ENCODE measurements around the gene ASPN.

Gene ASPN

GRCh38 chr9:92479346-92479745, 3.0 kb downstream of the ASPN start:
- no peaks in the 10 kb centered on the region for H3K36me3 ChIP-seq (ENCODE audit: insufficient read depth, low read length)
- no peak overlapping the region for H3K9ac ChIP-seq (ENCODE audit: insufficient read length)
- TF ChIP-seq FOXP2 (optimal IDR thresholded peaks at IDR 0.05; ENCODE audit: control extremely low read depth, extremely low read length, insufficient read depth) (no peak), POLR2AphosphoS5 (IDR thresholded peaks at IDR 0.05; ENCODE audit: borderline replicate concordance, low read depth, low read length) (no peak), EZH2 (IDR thresholded peaks at IDR 0.05) (no peak)
- no peak overlapping the region for H3K4me3 ChIP-seq
- H3K27ac ChIP-seq: no peak overlapping the region
- H3K9me3 ChIP-seq (ENCODE audit: low read depth, low read length): no peaks in the 10 kb centered on the region
- DNase-seq (ENCODE audit: low read depth, low spot score): no peak

- Histone ChIP-seq H3K27ac (no peak overlapping the region), H3K9me3 (ENCODE audit: low read depth, low read length) (no peaks in the 10 kb centered on the region), H3K4me3 (no peak overlapping the region), H3K36me3 (ENCODE audit: insufficient read depth, low read length) (no peaks in the 10 kb centered on the region), H3K9ac (ENCODE audit: insufficient read length) (no peak overlapping the region)
- no peak for DNase-seq (ENCODE audit: low read depth, low spot score)
- TF ChIP-seq EZH2 (IDR thresholded peaks at IDR 0.05): no peak
- TF ChIP-seq POLR2AphosphoS5 (IDR thresholded peaks at IDR 0.05; ENCODE audit: borderline replicate concordance, low read depth, low read length): no peak
- TF ChIP-seq FOXP2 (optimal IDR thresholded peaks at IDR 0.05; ENCODE audit: control extremely low read depth, extremely low read length, insufficient read depth): no peak
Observed at GRCh38 chr9:92478783-92479182, 3.5 kb downstream of the ASPN start.

GRCh38 chr9:92476962-92477361, 5.3 kb downstream of the ASPN start:
- no peak for DNase-seq (ENCODE audit: low read depth, low spot score)
- no peaks in the 10 kb centered on the region for H3K36me3 ChIP-seq (ENCODE audit: insufficient read depth, low read length)

GRCh38 chr9:92474587-92474986, 7.7 kb downstream of the ASPN start:
- TF ChIP-seq POLR2AphosphoS5 (IDR thresholded peaks at IDR 0.05; ENCODE audit: borderline replicate concordance, low read depth, low read length): no peak
- TF ChIP-seq EZH2 (IDR thresholded peaks at IDR 0.05): no peak
- TF ChIP-seq FOXP2 (optimal IDR thresholded peaks at IDR 0.05; ENCODE audit: control extremely low read depth, extremely low read length, insufficient read depth): no peak
- H3K9ac ChIP-seq (ENCODE audit: insufficient read length): no peak overlapping the region
- H3K36me3 ChIP-seq (ENCODE audit: insufficient read depth, low read length): no peaks in the 10 kb centered on the region
- no peak overlapping the region for H3K4me3 ChIP-seq
- no peaks in the 10 kb centered on the region for H3K9me3 ChIP-seq (ENCODE audit: low read depth, low read length)
- no peak for DNase-seq (ENCODE audit: low read depth, low spot score)
- no peak overlapping the region for H3K27ac ChIP-seq

More at GRCh38 chr9:92476962-92477361, 5.3 kb downstream of the ASPN start:
- no peak overlapping the region for H3K27ac ChIP-seq
- H3K9me3 ChIP-seq (ENCODE audit: low read depth, low read length): no peaks in the 10 kb centered on the region
- TF ChIP-seq POLR2AphosphoS5 (IDR thresholded peaks at IDR 0.05; ENCODE audit: borderline replicate concordance, low read depth, low read length) (no peak), EZH2 (IDR thresholded peaks at IDR 0.05) (no peak), FOXP2 (optimal IDR thresholded peaks at IDR 0.05; ENCODE audit: control extremely low read depth, extremely low read length, insufficient read depth) (no peak)
- no peak overlapping the region for H3K9ac ChIP-seq (ENCODE audit: insufficient read length)
- no peak overlapping the region for H3K4me3 ChIP-seq

GRCh38 chr9:92468206-92468605, 14.1 kb downstream of the ASPN start:
- H3K27ac ChIP-seq: no peak overlapping the region
- no peak for DNase-seq (ENCODE audit: low read depth, low spot score)
- no peak overlapping the region for H3K9ac ChIP-seq (ENCODE audit: insufficient read length)
- H3K9me3 ChIP-seq (ENCODE audit: low read depth, low read length): no peaks in the 10 kb centered on the region
- TF ChIP-seq EZH2 (IDR thresholded peaks at IDR 0.05): no peak
- TF ChIP-seq FOXP2 (optimal IDR thresholded peaks at IDR 0.05; ENCODE audit: control extremely low read depth, extremely low read length, insufficient read depth): no peak
- no peak for TF ChIP-seq POLR2AphosphoS5 (IDR thresholded peaks at IDR 0.05; ENCODE audit: borderline replicate concordance, low read depth, low read length)
- H3K4me3 ChIP-seq: no peak overlapping the region
- no peaks in the 10 kb centered on the region for H3K36me3 ChIP-seq (ENCODE audit: insufficient read depth, low read length)

- no peak overlapping the region for H3K9ac ChIP-seq (ENCODE audit: insufficient read length)
- H3K27ac ChIP-seq: no peak overlapping the region
- no peak overlapping the region for H3K4me3 ChIP-seq
- H3K36me3 ChIP-seq (ENCODE audit: insufficient read depth, low read length): no peaks in the 10 kb centered on the region
- no peaks in the 10 kb centered on the region for H3K9me3 ChIP-seq (ENCODE audit: low read depth, low read length)
- no peak for DNase-seq (ENCODE audit: low read depth, low spot score)
- no peak for TF ChIP-seq EZH2 (IDR thresholded peaks at IDR 0.05)
- TF ChIP-seq POLR2AphosphoS5 (IDR thresholded peaks at IDR 0.05; ENCODE audit: borderline replicate concordance, low read depth, low read length): no peak
- no peak for TF ChIP-seq FOXP2 (optimal IDR thresholded peaks at IDR 0.05; ENCODE audit: control extremely low read depth, extremely low read length, insufficient read depth)
Observed at GRCh38 chr9:92467511-92467910, 14.8 kb downstream of the ASPN start.

GRCh38 chr9:92467041-92467440, 15.3 kb downstream of the ASPN start:
- no peak overlapping the region for H3K27ac ChIP-seq
- H3K9ac ChIP-seq (ENCODE audit: insufficient read length): no peak overlapping the region
- no peak overlapping the region for H3K4me3 ChIP-seq
- H3K36me3 ChIP-seq (ENCODE audit: insufficient read depth, low read length): no peaks in the 10 kb centered on the region
- no peak for TF ChIP-seq EZH2 (IDR thresholded peaks at IDR 0.05)
- no peak for TF ChIP-seq FOXP2 (optimal IDR thresholded peaks at IDR 0.05; ENCODE audit: control extremely low read depth, extremely low read length, insufficient read depth)
- TF ChIP-seq POLR2AphosphoS5 (IDR thresholded peaks at IDR 0.05; ENCODE audit: borderline replicate concordance, low read depth, low read length): no peak
- no peak for DNase-seq (ENCODE audit: low read depth, low spot score)
- no peaks in the 10 kb centered on the region for H3K9me3 ChIP-seq (ENCODE audit: low read depth, low read length)

- TF ChIP-seq EZH2 (IDR thresholded peaks at IDR 0.05) (no peak), FOXP2 (optimal IDR thresholded peaks at IDR 0.05; ENCODE audit: control extremely low read depth, extremely low read length, insufficient read depth) (no peak), POLR2AphosphoS5 (IDR thresholded peaks at IDR 0.05; ENCODE audit: borderline replicate concordance, low read depth, low read length) (no peak)
- no peak for DNase-seq (ENCODE audit: low read depth, low spot score)
- no peak overlapping the region for H3K4me3 ChIP-seq
- H3K36me3 ChIP-seq (ENCODE audit: insufficient read depth, low read length): no peaks in the 10 kb centered on the region
- H3K27ac ChIP-seq: no peak overlapping the region
- no peaks in the 10 kb centered on the region for H3K9me3 ChIP-seq (ENCODE audit: low read depth, low read length)
- H3K9ac ChIP-seq (ENCODE audit: insufficient read length): no peak overlapping the region
Observed at GRCh38 chr9:92463984-92464383, 18.3 kb downstream of the ASPN start.

GRCh38 chr9:92463387-92463786, 18.9 kb downstream of the ASPN start:
- no peak for DNase-seq (ENCODE audit: low read depth, low spot score)
- Histone ChIP-seq H3K27ac (no peak overlapping the region), H3K36me3 (ENCODE audit: insufficient read depth, low read length) (no peaks in the 10 kb centered on the region), H3K9ac (ENCODE audit: insufficient read length) (no peak overlapping the region), H3K9me3 (ENCODE audit: low read depth, low read length) (no peaks in the 10 kb centered on the region), H3K4me3 (no peak overlapping the region)
- TF ChIP-seq FOXP2 (optimal IDR thresholded peaks at IDR 0.05; ENCODE audit: control extremely low read depth, extremely low read length, insufficient read depth) (no peak), POLR2AphosphoS5 (IDR thresholded peaks at IDR 0.05; ENCODE audit: borderline replicate concordance, low read depth, low read length) (no peak), EZH2 (IDR thresholded peaks at IDR 0.05) (no peak)
